GM19193 (cell line): ENCODE measurements around the gene ATP6V1D.

Experiments used
- POLR2A ChIP-seq: IDR thresholded peaks from 4 replicates; pipeline ENCODE4 v1.6.1; 2011; ENCODE audit not compliant: insufficient read depth, insufficient read length; ENCODE audit errors: extremely low read depth

ATP6V1D gene

DNA sequence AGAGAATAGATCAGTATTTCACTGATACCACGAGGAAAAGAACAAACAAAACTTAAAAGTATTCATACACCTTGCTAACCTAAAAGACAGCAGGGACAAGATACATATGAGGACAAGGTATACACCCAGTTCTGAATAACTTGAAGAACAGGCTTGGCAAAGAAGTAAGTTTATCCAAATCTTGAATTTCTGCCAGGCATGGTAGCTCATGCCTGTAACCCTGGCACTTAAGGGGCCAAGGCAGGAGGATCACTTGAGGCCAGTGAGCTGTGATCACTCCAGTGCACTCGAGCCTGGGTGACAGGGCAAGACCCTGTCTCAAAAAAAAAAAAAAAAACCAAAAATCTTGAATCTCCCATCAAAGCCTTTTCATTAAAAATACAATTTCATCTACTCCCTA, 25.5 kb upstream of the ATP6V1D start:
- no peak for TF ChIP-seq POLR2A

DNA sequence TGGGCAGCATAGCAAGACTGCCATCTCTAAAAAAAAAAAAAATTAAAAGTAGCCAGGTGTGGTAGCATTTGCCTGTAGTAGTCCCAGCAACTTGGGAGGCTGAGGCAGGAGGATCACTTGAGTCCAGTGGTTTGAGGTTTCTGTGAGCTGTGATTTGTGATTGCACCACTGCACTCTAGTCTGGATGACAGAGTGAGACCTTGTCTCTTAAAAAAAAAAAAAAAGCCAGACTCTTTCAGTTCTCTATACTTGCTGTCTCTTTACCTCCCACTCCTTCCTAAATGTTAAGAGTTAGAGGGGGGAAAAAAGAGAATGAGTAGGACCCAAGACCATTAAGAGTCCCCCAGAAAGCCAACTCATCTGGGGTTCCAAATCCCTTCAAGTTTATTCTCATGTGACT, 18.3 kb upstream of the ATP6V1D start:
- TF ChIP-seq POLR2A: no peak

DNA sequence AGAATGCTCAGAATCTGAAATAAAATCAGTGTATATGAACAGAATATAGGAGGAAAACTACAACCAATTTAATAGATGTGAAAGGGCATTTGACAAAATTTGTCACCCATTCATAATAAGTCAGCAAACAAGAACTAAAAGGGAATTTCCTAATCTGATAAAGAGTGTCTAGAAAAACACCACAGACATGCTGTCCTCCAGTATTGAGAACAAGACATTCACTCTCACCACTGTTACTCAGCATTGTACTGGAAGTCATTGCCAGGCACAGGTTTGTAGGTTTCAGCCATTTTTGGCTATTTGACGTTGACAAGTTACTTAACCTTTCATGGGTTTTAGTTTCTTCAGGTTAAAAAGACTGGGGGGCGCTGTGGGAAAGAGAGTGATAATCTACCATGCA, 13.7 kb upstream of the ATP6V1D start:
- no peak for TF ChIP-seq POLR2A

DNA sequence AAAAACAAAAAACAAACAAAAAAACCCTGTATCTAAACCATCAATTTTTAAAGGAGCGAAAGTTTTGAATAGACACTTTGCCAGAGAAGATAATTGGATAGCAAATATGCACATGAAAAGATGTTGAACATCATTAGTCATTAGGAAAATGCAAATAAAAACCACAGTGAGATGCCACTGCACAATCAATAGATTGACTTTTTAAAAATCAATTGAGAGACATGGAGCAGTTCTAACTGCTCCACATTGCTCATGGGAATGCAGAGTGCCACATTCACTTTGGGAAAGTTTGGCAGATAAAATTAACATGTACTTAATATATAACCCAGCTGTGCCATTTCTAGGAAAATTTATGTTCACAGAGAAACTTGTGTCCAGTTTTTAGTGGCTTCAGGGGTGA, 13.2 kb upstream of the ATP6V1D start:
- TF ChIP-seq POLR2A: no peak

DNA sequence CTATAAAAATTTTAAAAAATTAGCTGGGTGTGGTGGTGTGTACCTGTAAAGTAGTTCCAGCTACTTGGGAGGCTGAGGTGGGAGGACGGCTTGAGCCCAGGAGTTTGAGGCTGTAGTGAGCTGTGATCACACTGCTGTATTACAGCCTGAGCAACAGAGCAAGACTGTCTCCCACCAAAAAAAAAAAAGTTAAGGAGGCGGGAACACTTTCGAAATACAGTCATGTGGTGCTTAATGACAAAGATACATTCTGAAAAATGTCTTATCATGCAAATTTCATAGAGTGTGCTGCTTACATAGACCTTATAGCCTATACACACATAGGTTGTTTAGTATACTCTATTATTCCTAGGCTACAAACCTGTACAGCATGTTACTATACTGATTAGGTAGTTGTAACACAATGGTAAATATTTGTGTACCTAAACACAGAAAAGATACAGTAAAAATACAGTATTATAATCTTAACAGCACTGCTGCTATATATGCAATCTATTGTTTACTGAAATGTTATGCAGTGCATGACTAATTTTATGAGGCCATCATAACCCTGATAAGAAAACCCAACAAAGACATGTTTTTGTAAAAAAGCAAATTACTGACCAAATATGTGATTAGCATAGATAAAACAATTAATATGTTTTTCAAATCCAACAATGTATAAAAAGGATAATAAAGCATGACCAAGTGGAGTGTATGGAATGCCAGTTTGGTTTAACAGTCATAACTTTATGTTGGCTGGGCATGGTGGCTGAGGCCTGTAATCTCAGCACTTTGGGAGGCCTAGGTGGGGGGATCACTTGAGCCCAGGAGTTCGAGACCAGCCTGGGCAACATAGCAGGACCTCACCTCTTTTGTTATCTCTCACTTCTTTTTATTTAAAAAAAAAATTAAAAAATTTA, 11.9 kb upstream of the ATP6V1D start:
- TF ChIP-seq POLR2A: no peak

DNA sequence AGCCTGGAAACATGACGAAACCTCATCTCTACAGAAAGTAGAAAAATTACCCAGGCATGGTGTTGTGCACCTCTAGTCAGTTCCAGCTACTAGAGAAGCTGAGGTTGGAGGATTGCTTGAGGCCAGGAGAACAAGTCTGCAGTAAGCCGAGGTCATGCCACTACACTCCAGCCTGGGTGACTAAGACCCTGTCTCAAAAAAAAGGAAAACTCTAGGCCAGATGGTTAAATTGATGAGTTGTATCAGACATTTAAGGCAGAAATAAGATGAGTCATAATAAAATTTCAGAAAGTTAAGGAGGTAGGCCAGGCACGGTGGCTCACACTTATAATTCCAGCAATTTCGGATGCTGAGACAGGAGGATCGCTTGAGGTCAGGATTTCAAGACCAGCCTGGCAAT, 11.2 kb upstream of the ATP6V1D start:
- TF ChIP-seq POLR2A: no peak

DNA sequence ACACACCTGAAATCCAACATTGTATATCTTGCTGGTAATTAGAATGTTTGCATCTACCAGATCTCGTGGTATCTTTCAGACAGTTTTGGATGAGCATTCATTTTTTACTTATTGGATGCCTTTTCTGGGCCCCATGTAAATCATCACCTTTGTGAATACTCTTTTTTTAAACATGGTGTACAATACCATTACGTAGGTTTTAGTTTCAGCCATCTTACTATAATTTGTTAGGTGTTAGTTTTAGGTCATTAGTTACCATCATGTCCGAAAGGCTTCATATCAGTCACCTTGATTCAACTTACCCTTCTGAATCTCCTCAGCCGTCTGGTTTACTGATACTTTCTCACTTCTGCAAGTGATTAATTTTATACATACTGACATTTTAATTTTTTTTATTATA, 5.9 kb upstream of the ATP6V1D start:
- no peak for TF ChIP-seq POLR2A

DNA sequence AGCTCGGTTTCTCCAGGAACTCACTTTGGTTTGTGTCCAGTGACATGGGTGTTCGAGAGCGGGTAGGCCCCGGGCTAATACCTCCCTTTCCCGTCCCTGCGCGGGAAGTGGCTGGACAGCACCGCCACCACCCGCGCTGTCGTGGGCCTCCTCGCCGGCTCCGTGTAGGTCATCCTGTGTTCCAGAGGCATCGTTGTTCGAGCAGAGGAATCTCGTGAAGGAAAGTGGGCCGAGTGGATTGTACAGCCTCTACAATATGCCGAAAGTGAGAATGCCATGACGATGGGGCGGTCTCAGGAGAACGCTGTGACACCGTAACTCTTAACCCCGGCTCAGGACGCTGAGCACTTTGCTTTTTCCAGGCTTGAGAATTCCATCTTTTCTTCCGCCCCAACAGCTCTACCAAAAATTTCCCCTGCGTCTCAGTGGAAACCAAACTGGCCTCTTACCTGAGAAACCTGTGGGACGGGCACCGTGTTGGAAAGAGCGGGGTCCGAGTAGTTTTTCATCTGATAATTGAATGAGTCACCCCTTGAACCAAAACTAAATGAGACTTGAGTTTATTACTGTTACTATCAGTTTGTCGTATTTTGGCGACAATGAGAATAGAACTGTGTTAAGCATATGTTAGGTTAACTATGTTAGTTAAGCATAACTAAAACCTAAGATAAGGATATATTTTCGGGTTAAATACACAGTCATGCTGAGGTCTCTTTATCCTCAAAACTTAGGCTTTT, 1.0 kb upstream of the ATP6V1D start:
- TF ChIP-seq POLR2A: no peak

DNA sequence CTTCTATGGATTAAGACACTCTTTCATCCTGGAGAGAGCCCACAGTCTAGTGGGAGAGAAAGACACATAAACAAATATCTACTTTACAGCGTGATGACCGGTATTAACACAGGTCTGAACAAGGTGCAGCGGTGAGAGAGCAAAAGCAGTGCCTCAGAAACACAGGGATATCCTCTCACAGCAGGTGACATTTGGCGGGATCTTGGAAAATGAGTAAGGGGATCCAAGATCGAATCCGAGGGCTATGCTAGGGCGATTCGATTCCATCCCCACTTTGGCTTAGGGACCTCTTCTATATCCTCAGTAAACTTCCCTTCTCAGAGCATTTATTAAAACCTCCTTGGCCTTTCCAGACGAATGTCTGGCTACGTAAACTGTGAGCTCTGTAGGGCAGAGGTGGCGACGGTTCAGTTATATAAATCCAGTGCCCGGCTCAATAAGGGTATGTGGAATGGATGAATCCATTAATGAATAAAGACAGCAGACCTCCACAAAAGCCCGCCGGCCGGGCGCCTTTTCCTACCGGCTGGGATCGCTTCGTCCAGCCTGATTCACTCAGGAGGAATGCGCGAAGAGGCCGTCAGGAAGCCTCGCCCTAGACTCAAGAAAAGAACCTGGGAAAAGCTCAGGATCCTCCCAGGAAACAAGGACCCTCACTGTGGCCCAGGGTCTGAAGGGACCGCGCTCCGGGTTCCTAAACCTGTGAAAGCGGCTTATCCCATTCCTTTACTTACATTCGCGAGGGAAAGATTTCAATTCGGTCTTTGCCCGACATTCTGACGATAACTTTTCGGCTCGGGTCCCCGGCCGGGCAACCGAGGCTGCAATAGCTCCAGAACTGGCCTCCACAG, 455 bp downstream of the ATP6V1D start:
- TF ChIP-seq POLR2A: peak; percentile 62

DNA sequence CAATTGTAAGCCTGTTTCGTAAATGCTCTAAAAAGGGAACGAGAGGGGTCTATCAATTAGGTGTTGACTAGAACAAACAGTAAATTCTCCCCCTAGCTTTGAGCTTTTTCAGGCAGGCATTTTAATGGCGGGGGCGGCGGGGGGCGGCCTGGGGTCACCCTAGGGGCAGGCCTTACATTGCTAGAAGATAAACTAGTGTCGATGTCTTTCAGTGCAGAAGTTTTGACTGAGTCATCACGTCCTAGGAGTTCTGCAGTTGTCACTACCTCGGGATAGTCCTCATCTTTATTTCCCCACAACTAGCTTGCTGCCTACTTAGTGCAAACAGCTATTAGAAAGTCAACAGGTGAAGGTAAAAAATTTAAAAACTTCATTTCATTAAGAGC, 1.6 kb downstream of the ATP6V1D start:
- TF ChIP-seq POLR2A: no peak

DNA sequence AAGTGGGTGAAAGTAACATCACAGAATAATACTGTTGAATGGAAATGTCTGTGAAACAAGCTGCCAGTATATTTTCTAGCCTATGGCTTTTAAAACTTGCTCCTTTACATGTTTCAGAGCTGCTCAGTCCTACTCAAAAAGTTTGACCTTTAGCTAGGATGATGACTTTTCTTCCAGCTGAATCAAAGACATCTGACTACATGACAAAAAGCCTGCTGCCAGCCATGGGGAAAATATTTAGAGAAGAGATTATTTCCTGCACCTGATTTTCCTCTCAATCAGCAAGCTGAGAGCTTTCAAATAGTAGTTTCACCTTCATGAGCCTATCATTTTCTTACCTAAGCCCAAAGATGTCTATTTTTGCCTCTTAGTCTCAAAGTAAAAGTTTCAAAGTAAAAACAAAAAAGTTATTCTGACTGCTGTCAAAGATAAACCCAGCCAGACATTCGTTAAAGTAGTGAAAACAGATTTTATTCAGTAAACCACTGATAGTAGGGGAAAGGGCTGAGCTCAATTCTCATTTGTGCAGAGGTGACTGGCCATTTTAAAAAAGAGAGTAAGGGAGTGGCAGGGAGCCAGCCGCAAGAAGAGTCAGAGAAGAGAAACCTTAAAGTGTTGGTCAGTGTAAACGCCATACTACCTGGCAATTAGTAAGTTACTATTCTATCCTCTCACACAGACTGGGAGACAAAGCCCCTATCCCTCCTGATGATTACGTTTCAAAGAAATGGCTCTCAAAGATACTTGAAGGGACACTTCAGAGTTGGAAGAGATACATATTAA, 2.2 kb downstream of the ATP6V1D start:
- no peak for TF ChIP-seq POLR2A

DNA sequence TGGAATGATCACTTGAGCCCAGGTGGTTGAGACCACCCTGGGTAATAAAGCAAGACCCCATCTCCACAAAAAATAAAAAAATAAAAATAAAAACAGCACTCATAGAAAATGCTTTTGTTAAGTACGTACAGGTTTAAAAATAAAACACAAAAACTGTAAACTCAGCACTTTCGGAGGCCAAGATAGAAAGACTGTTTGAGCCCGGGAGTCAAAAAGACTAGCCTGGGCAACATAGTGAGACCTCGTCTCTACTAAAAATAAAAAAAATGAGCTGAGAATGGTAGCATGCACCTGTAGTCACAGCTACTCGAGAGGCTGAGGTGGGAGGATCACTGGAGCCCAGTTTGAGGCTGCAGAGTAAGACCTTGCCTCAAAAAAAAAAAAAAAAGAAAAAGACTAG, 7.5 kb downstream of the ATP6V1D start:
- TF ChIP-seq POLR2A: no peak

DNA sequence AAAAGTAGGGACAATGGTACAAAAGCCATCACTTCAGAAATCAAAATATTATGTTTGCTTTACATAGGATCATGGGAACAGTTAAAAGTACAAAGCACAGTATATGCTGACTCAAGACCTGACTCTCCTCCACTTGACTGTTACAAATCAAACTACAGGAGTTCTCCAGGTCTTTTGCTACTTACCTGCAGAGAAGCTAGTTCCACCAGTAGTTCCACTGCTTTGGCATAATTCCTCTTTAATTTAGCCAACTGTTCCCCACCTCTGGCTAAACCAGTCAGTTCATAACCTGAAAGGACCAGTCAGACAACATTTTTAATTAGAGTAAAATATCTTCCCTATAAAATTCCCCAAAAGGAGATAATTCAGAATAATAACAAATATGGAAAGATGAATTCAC, 14.0 kb downstream of the ATP6V1D start:
- TF ChIP-seq POLR2A: no peak

DNA sequence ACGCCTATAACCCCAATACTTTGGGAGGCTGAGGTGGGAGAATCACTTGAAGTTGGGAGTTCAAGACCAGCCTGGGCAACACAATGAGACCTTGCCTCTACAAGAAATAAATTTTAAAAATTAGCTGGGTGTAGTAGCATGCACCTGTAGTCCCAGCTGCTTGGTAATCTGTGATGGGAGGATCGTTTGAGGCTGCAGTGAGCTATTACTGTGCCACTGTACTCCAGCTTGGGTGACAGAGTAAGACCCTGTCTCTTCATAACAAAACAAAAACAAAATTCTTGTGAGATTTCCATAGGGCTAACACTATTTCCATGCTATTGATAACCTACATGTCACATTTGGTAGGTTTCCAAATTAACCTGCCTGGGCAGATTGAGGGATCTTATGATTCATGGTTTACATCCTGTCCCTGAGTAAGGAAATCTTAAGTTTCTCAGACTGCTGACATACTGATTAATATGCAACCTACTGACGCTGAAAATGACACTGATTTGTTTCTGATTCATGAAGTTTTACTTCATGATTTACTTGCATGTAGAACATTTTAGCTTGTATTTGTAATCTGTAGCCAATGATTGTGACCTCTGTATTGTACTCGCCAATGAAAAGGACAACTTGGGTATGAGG, 15.9 kb downstream of the ATP6V1D start:
- TF ChIP-seq POLR2A: no peak

DNA sequence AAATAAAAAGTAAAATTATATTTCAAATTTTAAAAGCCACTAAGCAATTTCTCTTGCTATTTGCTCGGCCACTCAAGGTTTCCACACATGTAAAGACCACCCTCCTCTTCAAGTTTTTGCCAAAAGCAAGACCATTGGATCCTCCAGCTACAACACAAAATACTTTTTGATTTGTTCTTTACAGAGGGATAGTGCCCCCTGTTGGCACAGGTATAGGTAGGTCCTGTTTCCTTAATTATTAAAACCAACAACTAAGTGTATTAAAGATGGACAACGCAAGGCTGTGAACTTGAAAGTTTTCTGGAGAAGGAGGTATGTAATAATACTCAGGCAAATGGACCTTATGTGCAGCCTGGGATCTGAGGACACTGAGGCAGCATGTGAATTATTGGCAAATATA, 23.8 kb downstream of the ATP6V1D start:
- no peak for TF ChIP-seq POLR2A

DNA sequence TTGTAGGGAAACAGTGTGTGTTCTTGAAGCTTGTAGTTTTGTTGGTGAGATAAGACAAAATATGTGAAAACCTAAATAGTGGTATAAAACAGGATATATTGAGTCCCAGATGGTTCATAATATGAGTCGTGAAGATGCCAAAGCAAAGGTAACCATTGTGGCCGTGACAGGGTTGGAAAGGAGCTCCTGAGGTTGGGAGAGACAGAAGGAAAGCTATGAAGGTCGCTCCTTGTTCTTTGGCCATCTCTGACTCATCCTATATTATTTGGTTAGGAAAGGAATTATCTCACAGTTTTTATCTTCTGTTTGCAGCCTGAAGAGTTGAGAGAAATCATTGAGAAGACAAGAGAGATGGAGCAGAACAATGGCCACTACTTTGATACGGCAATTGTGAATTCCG, 27.1 kb downstream of the ATP6V1D start:
- no peak for TF ChIP-seq POLR2A
